Stomach smooth muscle (tissue), 2 donors: ENCODE results near the gene MRPL16.

Experiments used
- H3K27ac ChIP-seq: one replicate; pipeline ENCODE4 v1.7.0; 2013; ENCODE audit warnings: mild to moderate bottlenecking, low read length, inconsistent platforms
- H3K27me3 ChIP-seq, 2 donors: one replicate each; pipeline ENCODE4 v1.7.0; 2013; ENCODE audit warnings: low read length in 2 of 2; ENCODE audit not compliant: insufficient read depth in 2 of 2, control insufficient read depth in 1 of 2
- H3K36me3 ChIP-seq, 2 donors: one replicate each; pipeline ENCODE4 v1.7.0; 2013; ENCODE audit warnings: low read length in 2 of 2; ENCODE audit not compliant: control insufficient read depth in 2 of 2, insufficient read depth in 2 of 2
- H3K4me1 ChIP-seq: one replicate; pipeline ENCODE4 v1.7.0; 2013; ENCODE audit warnings: low read length; ENCODE audit not compliant: control insufficient read depth, insufficient read depth
- H3K4me3 ChIP-seq, 2 donors: one replicate each; pipeline ENCODE4 v1.7.0; 2013; ENCODE audit warnings: low read length in 2 of 2
- H3K9ac ChIP-seq, 2 donors: one replicate each; pipeline ENCODE4 v1.7.0; 2013; ENCODE audit warnings: low read length in 2 of 2, mild to moderate bottlenecking in 1 of 2
- H3K9me3 ChIP-seq, 2 donors: one replicate each; pipeline ENCODE4 v1.7.0; 2013; ENCODE audit warnings: low read length in 2 of 2; ENCODE audit not compliant: control insufficient read depth in 2 of 2
- donor health status: healthy.
- donor health status: Pancreatic carcinoma.

MRPL16 gene

DNA sequence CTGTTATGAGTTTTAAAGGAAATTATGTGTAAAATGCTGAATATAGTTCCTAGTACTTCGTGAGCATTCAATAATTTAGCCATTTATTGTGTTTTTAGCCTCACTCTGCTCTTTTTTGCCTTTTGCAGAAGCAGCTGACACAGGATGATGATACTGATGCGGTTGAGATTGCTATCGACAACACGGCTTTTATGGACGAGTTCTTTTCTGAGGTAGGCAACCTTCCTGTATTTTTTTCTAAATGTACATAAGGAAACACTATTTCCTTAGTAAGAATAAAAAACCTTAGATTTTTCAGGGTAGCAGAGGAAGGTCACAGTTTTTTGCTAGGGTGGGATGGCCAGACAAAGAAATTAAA is 37.5 kb downstream of the MRPL16 start:
- no peak overlapping the region for H3K27ac ChIP-seq
- peaks cover 3 to 6% of the 10 kb centered on the region in 2 donors for H3K36me3 ChIP-seq
- no peaks in the 10 kb centered on the region for H3K9me3 ChIP-seq
- H3K27me3 ChIP-seq = no peaks in the 10 kb centered on the region
- H3K4me1 ChIP-seq = no peaks in the 10 kb centered on the region
- H3K4me3 ChIP-seq = no peak overlapping the region
- H3K9ac ChIP-seq = no peak overlapping the region

DNA sequence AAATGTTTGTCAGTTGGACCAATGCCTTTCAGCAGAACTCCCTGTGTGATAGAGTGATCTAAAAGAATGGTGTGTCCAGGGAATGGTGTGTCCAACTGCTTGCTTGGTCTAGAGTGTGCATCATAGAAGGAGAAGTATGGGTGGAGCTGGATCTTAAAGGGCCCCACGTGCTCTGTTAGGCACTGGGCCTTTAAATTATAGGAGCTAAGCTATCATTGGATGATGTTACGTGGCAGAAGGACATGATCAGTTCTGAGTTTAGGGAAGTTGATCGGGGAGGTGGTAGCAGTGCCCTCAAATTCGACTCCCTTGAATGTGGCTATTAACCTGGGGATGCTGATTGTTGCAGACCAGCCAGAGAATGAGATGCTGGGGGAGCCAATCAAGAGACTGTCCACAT is 39.0 kb downstream of the MRPL16 start:
- Histone ChIP-seq H3K4me1 (no peaks in the 10 kb centered on the region), H3K27me3 (no peaks in the 10 kb centered on the region), H3K36me3 (peaks cover 3 to 6% of the 10 kb centered on the region in 2 donors), H3K9ac (no peak overlapping the region), H3K4me3 (no peak overlapping the region), H3K27ac (no peak overlapping the region), H3K9me3 (no peaks in the 10 kb centered on the region)

DNA sequence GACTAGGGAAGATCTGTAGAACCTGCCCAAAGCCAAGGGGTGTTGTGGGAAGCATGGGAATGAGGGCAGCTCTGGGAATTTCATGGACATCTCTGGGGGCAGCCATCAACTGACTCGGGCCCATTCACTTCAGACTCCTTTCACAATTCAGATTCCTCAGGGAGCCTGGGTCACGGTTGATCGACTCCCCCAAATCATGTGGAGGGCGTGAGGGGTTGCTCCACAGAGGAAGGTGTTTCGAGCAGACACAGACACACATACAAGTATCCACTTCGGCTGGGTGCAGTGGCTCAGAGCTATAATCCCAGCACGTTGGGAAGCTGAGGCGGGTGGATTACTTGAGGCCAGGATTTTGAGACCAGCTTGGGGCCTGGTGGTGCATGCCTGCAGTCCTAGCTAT is 39.7 kb downstream of the MRPL16 start:
- Histone ChIP-seq H3K27ac (no peak overlapping the region), H3K9ac (no peak overlapping the region), H3K27me3 (no peaks in the 10 kb centered on the region), H3K36me3 (peaks cover 3 to 6% of the 10 kb centered on the region in 2 donors), H3K4me3 (no peak overlapping the region), H3K9me3 (no peaks in the 10 kb centered on the region), H3K4me1 (no peaks in the 10 kb centered on the region)

DNA sequence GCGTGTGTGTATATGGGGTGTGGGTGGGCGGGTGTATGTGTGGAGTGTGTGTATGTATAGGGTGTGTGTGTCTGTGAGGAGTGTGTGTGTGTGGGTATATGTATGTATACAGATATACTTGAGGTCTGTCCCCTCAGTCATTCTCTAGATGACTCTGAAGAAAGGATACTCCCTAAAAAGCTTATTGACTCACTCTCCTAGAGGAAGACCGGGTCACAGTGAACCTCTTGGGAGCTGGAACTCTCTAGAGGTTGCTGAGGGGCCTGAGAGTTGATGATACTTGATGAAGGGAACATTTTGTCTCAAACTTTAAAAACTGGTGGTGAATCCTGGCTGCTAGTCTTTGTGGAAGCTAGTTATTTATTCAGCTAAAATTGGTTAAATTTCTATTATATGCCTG is 40.3 kb downstream of the MRPL16 start:
- Histone ChIP-seq H3K36me3 (peaks cover 3% of the 10 kb centered on the region in 2 donors), H3K4me1 (no peaks in the 10 kb centered on the region), H3K4me3 (no peak overlapping the region), H3K27ac (no peak overlapping the region), H3K27me3 (no peaks in the 10 kb centered on the region), H3K9me3 (no peaks in the 10 kb centered on the region), H3K9ac (no peak overlapping the region)

DNA sequence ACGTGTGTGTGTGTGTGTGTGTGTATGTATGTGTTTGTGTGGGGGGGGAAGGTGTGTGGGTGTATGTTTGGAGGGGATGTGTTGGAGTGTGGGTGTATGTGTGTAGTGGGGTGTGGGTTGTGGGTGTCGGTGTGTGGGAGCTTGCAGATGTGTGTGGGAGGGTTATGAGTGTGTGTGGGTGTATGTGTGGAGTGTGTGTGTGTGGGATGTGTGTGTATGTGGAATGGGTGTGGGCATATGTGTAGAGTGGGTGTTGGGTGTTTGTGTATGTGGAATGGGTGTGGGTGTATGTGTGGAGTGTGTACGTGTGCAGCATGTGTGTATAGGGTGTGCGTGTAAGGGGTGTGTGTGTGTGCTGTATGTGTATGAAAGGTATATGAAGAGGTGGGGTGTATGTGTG is 40.8 kb downstream of the MRPL16 start:
- Histone ChIP-seq H3K9me3 (no peaks in the 10 kb centered on the region), H3K9ac (no peak overlapping the region), H3K27ac (no peak overlapping the region), H3K27me3 (no peaks in the 10 kb centered on the region), H3K36me3 (peaks cover 3% of the 10 kb centered on the region in 2 donors), H3K4me3 (no peak overlapping the region), H3K4me1 (no peaks in the 10 kb centered on the region)

DNA sequence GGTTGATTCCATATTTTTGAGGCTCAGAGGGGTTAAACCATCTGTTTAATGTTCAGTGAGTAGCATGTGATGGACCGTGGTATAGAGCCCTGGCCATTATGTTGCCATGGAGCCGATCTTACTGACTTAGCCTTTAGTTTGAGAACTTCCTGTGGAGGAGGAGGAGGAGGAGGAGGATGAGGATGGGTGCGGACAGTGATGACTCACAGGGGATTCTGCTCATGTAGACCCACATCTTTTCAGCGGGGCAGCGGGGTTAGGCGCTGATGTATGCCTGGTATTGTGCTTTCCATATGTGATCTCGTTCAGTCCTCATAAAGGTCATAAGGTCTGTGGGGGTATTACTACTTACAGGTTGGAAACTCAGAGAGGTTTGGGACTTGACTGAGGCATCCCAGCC is 41.5 kb downstream of the MRPL16 start:
- no peak overlapping the region for H3K27ac ChIP-seq
- no peaks in the 10 kb centered on the region for H3K4me1 ChIP-seq
- H3K9ac ChIP-seq = no peak overlapping the region
- no peaks in the 10 kb centered on the region for H3K27me3 ChIP-seq
- no peak overlapping the region for H3K4me3 ChIP-seq
- H3K9me3 ChIP-seq = no peaks in the 10 kb centered on the region
- H3K36me3 ChIP-seq = peaks cover under 1 to 3% of the 10 kb centered on the region in 2 donors

DNA sequence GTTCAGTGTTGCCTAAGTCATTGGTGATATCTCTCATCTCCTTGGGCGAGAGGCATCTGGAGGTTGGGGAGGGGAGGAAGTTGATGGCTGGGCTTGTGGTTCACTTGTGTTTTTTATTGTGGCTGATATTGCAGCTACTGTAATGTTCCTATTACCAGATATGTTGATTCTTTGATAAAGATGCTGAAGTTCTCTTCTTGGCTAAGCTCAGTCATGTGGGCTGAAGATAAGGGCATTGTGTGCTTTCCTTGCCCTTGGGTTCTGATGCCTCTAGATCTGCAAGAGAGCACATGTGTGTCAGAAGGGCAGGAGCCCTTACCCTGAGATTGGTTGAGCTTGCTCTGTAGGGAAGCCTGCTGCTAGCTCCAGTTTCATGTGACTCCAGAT is 43.4 kb downstream of the MRPL16 start:
- Histone ChIP-seq H3K36me3 (peaks cover 0 to 2% of the 10 kb centered on the region in 2 donors), H3K27ac (no peak overlapping the region), H3K9me3 (no peaks in the 10 kb centered on the region), H3K4me1 (no peaks in the 10 kb centered on the region), H3K9ac (no peak overlapping the region), H3K27me3 (no peaks in the 10 kb centered on the region), H3K4me3 (no peak overlapping the region)

DNA sequence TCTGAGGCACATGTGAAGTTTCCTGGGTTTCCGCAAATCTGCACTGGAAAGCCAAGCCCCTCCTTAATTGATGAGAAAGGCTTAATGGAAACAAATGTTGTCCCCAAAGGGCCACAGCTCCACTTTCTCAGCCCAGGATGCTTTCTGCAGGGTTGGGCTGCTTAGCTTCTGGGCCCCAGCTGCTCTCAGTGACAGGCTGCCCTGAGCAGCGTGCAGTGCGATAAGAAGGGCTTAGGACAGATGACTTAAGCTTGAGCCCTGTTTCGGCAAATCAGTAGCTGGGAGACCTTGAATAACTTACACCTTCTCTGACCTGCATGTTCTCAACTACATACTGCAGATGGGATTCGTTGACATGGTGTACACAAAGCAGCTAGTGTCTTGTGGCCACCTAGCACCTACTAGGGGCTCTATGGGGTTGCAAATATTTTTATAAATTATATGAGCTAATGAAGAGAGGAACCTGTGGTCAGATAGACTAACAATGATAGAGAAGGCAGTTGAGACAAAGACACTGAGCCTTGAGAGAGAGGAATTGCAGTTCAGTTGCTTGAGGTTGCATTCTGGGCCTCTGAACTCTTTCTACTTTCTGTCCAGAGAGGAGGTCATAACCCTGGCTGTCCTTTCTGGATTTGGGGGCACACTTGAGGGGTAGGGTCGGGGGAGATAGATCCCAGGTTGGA is 43.9 kb downstream of the MRPL16 start:
- Histone ChIP-seq H3K4me3 (no peak overlapping the region), H3K27me3 (no peaks in the 10 kb centered on the region), H3K9me3 (no peaks in the 10 kb centered on the region), H3K4me1 (no peaks in the 10 kb centered on the region), H3K27ac (no peak overlapping the region), H3K36me3 (peaks cover 0 to 2% of the 10 kb centered on the region in 2 donors), H3K9ac (no peak overlapping the region)

DNA sequence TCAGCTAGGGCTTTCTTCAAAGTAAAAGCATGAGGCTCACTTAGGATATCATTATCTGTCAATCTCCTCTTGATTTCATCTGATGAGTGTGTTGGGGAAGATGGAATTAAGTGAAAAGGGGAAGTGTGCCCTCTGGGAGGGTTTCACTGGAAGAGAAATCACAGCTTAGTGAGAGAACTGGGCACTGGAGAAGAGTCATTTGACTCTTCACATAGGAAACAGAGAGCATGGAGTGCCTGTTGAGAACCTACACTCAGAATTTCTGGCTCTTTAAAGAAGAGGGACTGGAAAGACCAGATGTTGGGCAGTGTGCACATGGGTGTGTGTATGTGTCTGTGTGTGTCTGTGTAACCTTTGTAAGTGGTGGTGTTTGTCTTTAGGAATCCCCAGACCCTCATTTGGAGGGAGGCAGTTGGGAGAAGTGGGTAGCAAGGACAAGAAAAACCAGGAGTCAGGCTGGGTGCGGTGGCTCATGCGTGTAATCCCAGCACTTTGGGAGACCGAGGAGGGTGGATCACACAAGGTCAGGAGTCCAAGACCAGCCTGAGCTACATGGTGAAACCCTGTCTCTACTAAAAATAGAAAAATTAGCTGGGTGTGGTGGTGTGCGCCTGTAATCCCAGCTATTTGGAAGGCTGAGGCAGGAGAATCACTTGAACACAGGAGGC is 45.4 kb downstream of the MRPL16 start:
- Histone ChIP-seq H3K9ac (no peak overlapping the region), H3K9me3 (no peaks in the 10 kb centered on the region), H3K36me3 (peaks cover 0 to 2% of the 10 kb centered on the region in 2 donors), H3K4me3 (no peak overlapping the region), H3K27ac (no peak overlapping the region), H3K4me1 (no peaks in the 10 kb centered on the region), H3K27me3 (no peaks in the 10 kb centered on the region)

DNA sequence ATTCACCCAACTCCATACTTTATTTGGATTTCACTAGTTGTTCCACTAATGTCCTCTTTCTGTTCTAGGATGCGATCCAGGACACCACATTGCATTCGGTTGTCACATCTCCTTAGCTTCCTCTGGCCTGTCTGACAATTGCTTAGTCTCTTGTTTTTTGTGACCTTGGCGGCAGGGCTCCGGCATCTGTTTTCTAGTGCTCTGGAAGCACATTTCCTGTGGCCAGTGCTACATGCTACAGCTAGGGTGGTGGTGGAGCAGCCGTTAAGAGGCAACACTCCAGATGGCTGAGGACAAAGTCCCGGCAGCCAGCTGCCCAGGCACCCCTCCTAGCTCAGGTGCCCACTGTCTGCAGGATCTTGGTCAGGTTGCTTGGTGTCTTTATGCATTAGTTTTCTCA is 48.6 kb downstream of the MRPL16 start:
- Histone ChIP-seq H3K4me3 (no peak overlapping the region), H3K27ac (no peak overlapping the region), H3K27me3 (no peaks in the 10 kb centered on the region), H3K36me3 (peaks cover 0 to 2% of the 10 kb centered on the region in 2 donors), H3K9me3 (no peaks in the 10 kb centered on the region), H3K9ac (no peak overlapping the region), H3K4me1 (no peaks in the 10 kb centered on the region)

DNA sequence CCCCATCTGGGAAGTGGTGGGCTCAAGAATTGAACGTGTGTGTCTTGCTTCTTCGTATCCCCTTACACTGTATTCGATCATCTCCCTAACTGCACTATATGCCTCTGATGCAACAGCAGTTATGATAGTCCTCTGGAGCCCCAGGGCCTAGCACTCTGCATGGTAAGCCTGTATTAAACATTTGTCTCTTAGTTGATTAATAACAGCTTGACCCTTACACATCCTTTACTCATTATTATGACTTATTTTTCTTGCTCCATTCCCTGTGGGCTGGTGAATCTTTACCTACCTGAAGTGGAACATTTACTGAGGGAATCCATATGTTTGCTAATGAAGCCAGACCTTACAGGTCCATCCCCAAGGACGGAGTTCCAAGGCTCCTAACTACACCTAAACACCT is 49.8 kb downstream of the MRPL16 start:
- Histone ChIP-seq H3K27me3 (no peaks in the 10 kb centered on the region), H3K4me3 (no peak overlapping the region), H3K9ac (no peak overlapping the region), H3K9me3 (no peaks in the 10 kb centered on the region), H3K4me1 (peaks cover 9% of the 10 kb centered on the region), H3K36me3 (peaks cover 0 to 2% of the 10 kb centered on the region in 2 donors), H3K27ac (no peak overlapping the region)
